Hepatocyte (in vitro differentiated cells): ENCODE measurements around the gene MEA1. TPM values are rescaled to one million over a fixed set of nuclear protein-coding genes. Genes with fewer than 3 reads are reported as not detected.

ENCODE experiments used
- DNase-seq: peaks from one replicate; pipeline ENCODE4 v3.0.0-alpha.2; 2016; ENCODE audit warnings: low spot score
- H2AFZ ChIP-seq: fragments of 200-600 bp; sonication (generic); 2 replicates; pipeline ENCODE4 v1.6.0; 2016; ENCODE audit warnings: antibody characterized with exemption, mild to moderate bottlenecking
- H3K27ac ChIP-seq: fragments of 200-600 bp; sonication (generic); 2 replicates; pipeline ENCODE4 v1.5.1; 2016; ENCODE audit warnings: mild to moderate bottlenecking
- H3K27me3 ChIP-seq: fragments of 200-600 bp; sonication (generic); 2 replicates; pipeline ENCODE4 v1.6.1; 2016
- H3K36me3 ChIP-seq: fragments of 200-600 bp; sonication (generic); replicated peaks from 2 replicates; pipeline ENCODE4 v1.5.1; 2016; ENCODE audit warnings: low read depth; ENCODE audit not compliant: insufficient read depth
- H3K4me1 ChIP-seq: fragments of 200-600 bp; sonication (generic); 2 replicates; pipeline ENCODE4 v1.5.1; 2016; ENCODE audit warnings: mild to moderate bottlenecking, moderate library complexity; ENCODE audit not compliant: insufficient read depth
- H3K4me2 ChIP-seq: fragments of 200-600 bp; sonication (generic); 2 replicates; pipeline ENCODE4 v1.6.0; 2016
- H3K4me3 ChIP-seq: fragments of 200-600 bp; sonication (generic); 2 replicates; pipeline ENCODE4 v1.5.1; 2016; ENCODE audit warnings: mild to moderate bottlenecking
- H3K79me2 ChIP-seq: fragments of 200-600 bp; sonication (generic); 2 replicates; pipeline ENCODE4 v1.6.0; 2017; ENCODE audit warnings: mild to moderate bottlenecking
- H3K9me2 ChIP-seq: fragments of 200-600 bp; sonication (generic); replicated peaks from 2 replicates; pipeline ENCODE4 v1.6.0; 2017; ENCODE audit warnings: mild to moderate bottlenecking; ENCODE audit not compliant: insufficient read depth
- H3K9me3 ChIP-seq: fragments of 200-600 bp; sonication (generic); 2 replicates; pipeline ENCODE4 v1.5.1; 2016; ENCODE audit warnings: low read depth, mild to moderate bottlenecking
- H4K20me1 ChIP-seq: fragments of 200-600 bp; sonication (generic); 2 replicates; pipeline ENCODE4 v1.6.0; 2016; ENCODE audit warnings: mild to moderate bottlenecking; ENCODE audit not compliant: insufficient read depth, poor library complexity, severe bottlenecking
- EZH2 ChIP-seq: fragments of 200-600 bp; sonication (generic); IDR thresholded peaks from 2 replicates; pipeline ENCODE4 v1.6.1; 2016; ENCODE audit warnings: antibody characterized with exemption, mild to moderate bottlenecking, borderline replicate concordance
- EZH2phosphoT487 ChIP-seq: fragments of 200-600 bp; sonication (generic); IDR thresholded peaks from one replicate; pipeline ENCODE4 v1.6.1; 2018; ENCODE audit warnings: antibody characterized with exemption, mild to moderate bottlenecking, low read depth, moderate library complexity; ENCODE audit not compliant: unreplicated experiment, severe bottlenecking
- WGBS: methylation state at CpG from one replicate; pipeline ENCODE4 v1.1.6; 2016; ENCODE audit warnings: low lambda C conversion rate; ENCODE audit errors: missing lambda C conversion rate; 5-methylcytosine and 5-hydroxymethylcytosine counted together
- polyA plus RNA-seq: library from polyadenylated mRNA; unstranded; fragments of >200 nt; fragmentation: Nextera tagmentation; extraction: Ambion mirVana; gene quantifications from 2 replicates; pipeline ENCODE4 v1.2.1, GENCODE V29; 2016
- total RNA-seq: library from RNA; depleted of rRNA; stranded (reverse); fragments of >200 nt; gene quantifications from 2 replicates; pipeline ENCODE4 v1.2.3, GENCODE V29; 2014
- TF ChIP-seq, protein P1 (sequence below): fragments of 200-600 bp; sonication (generic); IDR thresholded peaks from 2 replicates; pipeline ENCODE4 v1.5.1; 2016; ENCODE audit warnings: antibody characterized with exemption, mild to moderate bottlenecking; ENCODE audit not compliant: poor library complexity

The MEA1 gene
- total and polyA plus RNA-seq, 2 experiments from 2014 or later = 73.3 to 127 TPM

- TF ChIP-seq, protein P1, sequence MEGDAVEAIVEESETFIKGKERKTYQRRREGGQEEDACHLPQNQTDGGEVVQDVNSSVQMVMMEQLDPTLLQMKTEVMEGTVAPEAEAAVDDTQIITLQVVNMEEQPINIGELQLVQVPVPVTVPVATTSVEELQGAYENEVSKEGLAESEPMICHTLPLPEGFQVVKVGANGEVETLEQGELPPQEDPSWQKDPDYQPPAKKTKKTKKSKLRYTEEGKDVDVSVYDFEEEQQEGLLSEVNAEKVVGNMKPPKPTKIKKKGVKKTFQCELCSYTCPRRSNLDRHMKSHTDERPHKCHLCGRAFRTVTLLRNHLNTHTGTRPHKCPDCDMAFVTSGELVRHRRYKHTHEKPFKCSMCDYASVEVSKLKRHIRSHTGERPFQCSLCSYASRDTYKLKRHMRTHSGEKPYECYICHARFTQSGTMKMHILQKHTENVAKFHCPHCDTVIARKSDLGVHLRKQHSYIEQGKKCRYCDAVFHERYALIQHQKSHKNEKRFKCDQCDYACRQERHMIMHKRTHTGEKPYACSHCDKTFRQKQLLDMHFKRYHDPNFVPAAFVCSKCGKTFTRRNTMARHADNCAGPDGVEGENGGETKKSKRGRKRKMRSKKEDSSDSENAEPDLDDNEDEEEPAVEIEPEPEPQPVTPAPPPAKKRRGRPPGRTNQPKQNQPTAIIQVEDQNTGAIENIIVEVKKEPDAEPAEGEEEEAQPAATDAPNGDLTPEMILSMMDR = no peak
- no peak for TF ChIP-seq EZH2
- TF ChIP-seq EZH2phosphoT487 = no peak
- Histone ChIP-seq H3K36me3 (no peaks in the 10 kb centered on the region), H3K79me2 (peaks cover 66% of the 10 kb centered on the region), H3K9me3 (no peaks in the 10 kb centered on the region), H3K4me1 (peaks cover 21% of the 10 kb centered on the region), H2AFZ (no peak overlapping the region), H3K27me3 (no peaks in the 10 kb centered on the region), H3K27ac (no peak overlapping the region), H3K9me2 (no peaks in the 10 kb centered on the region), H3K4me2 (no peak overlapping the region), H4K20me1 (peaks cover 7% of the 10 kb centered on the region), H3K4me3 (no peak overlapping the region)
- DNase-seq = no peak
- 98% methylated on average over 2 of the region's 2 CpGs for WGBS
Measured at GRCh38 chr6:43019152-43019551, 5.4 kb upstream of the MEA1 start.

DNA sequence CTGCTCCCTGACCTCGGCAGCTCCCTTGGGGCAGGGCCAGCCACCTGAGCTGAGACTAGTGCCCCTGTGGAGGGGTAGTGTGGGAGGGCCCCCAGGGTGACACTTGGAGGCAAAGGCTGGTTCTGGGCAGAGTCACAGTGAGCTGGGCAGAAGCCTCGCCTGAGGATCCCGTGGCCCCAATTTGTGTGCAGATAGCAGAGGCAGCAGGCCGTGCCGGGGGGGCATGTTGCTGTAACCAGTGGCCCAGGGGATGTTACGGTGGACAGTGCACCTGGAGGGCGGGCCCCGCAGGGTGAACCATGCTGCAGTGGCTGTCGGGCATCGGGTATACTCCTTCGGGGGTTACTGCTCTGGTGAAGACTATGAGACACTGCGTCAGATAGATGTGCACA is 3.2 kb upstream of the MEA1 start:
- H3K9me3 ChIP-seq = no peaks in the 10 kb centered on the region
- no peak overlapping the region for H2AFZ ChIP-seq
- H3K4me1 ChIP-seq = peaks cover 15% of the 10 kb centered on the region
- DNase-seq = no peak
- H3K4me3 ChIP-seq = no peak overlapping the region
- H3K79me2 ChIP-seq = peaks cover 57% of the 10 kb centered on the region
- no peak overlapping the region for H3K4me2 ChIP-seq
- 93% methylated on average over 12 of the region's 12 CpGs for WGBS
- no peaks in the 10 kb centered on the region for H3K9me2 ChIP-seq
- H4K20me1 ChIP-seq = peaks cover 3% of the 10 kb centered on the region
- H3K27me3 ChIP-seq = no peaks in the 10 kb centered on the region
- no peak overlapping the region for H3K27ac ChIP-seq
- H3K36me3 ChIP-seq = no peaks in the 10 kb centered on the region
- no peak for TF ChIP-seq EZH2phosphoT487
- TF ChIP-seq, protein P1 = no peak

GRCh38 chr6:43016176-43016942 is 2.6 kb upstream of the MEA1 start:
- no peak overlapping the region for H2AFZ ChIP-seq
- H3K4me3 ChIP-seq = no peak overlapping the region
- peaks cover 3% of the 10 kb centered on the region for H4K20me1 ChIP-seq
- no peak for TF ChIP-seq EZH2phosphoT487
- TF ChIP-seq, protein P1 = no peak
- TF ChIP-seq EZH2 = no peak
- no peaks in the 10 kb centered on the region for H3K9me3 ChIP-seq
- peaks cover 15% of the 10 kb centered on the region for H3K4me1 ChIP-seq
- H3K4me2 ChIP-seq = peak overlapping the region; percentile 33
- no peaks in the 10 kb centered on the region for H3K9me2 ChIP-seq
- H3K27ac ChIP-seq = no peak overlapping the region
- WGBS = 96% methylated on average over 7 of the region's 7 CpGs
- no peak for DNase-seq
- H3K27me3 ChIP-seq = no peaks in the 10 kb centered on the region
- H3K79me2 ChIP-seq = peaks cover 54% of the 10 kb centered on the region
- no peaks in the 10 kb centered on the region for H3K36me3 ChIP-seq
